ENCODE results near the gene MICAL2. TPM values are rescaled to one million over a fixed set of nuclear protein-coding genes. Genes with fewer than 3 reads are reported as not detected.
A peak's percentile ranks its signal among the peaks of the same experiment; 100 is the strongest.

Gene MICAL2
- total and polyA plus RNA-seq, 10 of the 15 experiments (the other 5 are each of a cell fraction or from before 2014, with no cell fraction given): 0.90 to 5.6 (median 2.4) TPM

DNA sequence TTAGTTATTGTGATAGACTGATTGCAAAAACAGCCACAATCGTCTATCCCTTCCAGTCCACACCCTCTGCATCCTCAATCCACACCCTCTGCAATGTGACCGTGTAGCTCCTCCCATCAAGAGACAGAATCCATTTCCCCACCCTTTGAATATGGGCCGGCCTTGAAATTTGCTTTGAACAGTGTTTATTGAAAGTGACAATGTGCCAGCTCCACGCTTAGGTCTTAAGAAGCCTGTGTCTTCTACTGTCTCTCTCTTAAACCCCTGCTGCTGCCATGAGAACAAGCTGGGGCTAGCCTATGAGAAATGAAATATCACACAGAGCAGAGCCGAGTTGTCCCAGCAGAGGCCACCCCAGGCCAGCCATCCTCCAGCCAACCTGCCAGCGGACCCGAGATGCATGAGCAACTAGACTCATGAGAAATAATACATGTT lies 22.3 kb upstream of the MICAL2 start:
- ChIA-PET CTCF (interaction anchor here (1.0 to 1.5 kb wide), 5 partner anchors 33 to 194 kb away, joined by 3 to 6 read pairs (median 4); no protein-coding TSS in a partner anchor), RAD21 (ENCODE audit: unreplicated experiment) (interaction anchor here (1.2 kb wide), 1 partner anchor 193 kb away, joined by 3 read pairs; no protein-coding TSS in a partner anchor), POLR2A (no interaction called here), SMC1A (ENCODE audit: uncharacterized antibody, unreplicated experiment) (interaction anchor here (1.0 to 1.7 kb wide), 6 partner anchors 101 to 194 kb away, joined by 3 to 5 read pairs (median 4); no protein-coding TSS in a partner anchor)
- in situ Hi-C loops (cut with MboI): no loop called here
- Histone ChIP-seq H3K4me3 (no peak overlapping the region), H3K79me2 (ENCODE audit: control insufficient read depth, insufficient read depth, low read length) (no peaks in the 10 kb centered on the region), H3K36me3 (ENCODE audit: control insufficient read depth in 2 of 2, insufficient read depth in 2 of 2, low read length in 1 of 2) (no peaks in the 10 kb centered on the region), H4K20me1 (ENCODE audit: control insufficient read depth, insufficient read depth) (no peaks in the 10 kb centered on the region), H3K9me3 (replicated peaks; ENCODE audit: control insufficient read depth, insufficient read depth, low read length) (no peaks in the 10 kb centered on the region), H3K4me2 (ENCODE audit: control insufficient read depth, insufficient read depth) (no peak overlapping the region), H3K27me3 (replicated peaks in 1 of 2; ENCODE audit: control insufficient read depth in 2 of 2, insufficient read depth in 2 of 2, low read length in 1 of 2) (no peaks in the 10 kb centered on the region), H3K4me1 (ENCODE audit: control insufficient read depth, insufficient read depth, low read length) (no peaks in the 10 kb centered on the region), H2AFZ (ENCODE audit: control insufficient read depth, low read depth, low read length) (no peak overlapping the region), H3K9ac (ENCODE audit: control insufficient read depth, insufficient read depth, low read length) (no peak overlapping the region), H3K27ac (ENCODE audit: control insufficient read depth, insufficient read depth) (no peak overlapping the region)
- FAIRE-seq: no peak
- intact Hi-C loops (cut with micrococcal nuclease; ENCODE audit: unreplicated experiment): no loop called here
- peak; percentile 38; the same call in 2 of the 3 replicates for ATAC-seq
- WGBS (ENCODE audit: insufficient coverage, insufficient replicate concordance, low lambda C conversion rate, missing lambda C conversion rate): 26% methylated on average over 7 of the region's 7 CpGs
- no TSS peak for BruUV-seq (replicated peaks)
- TF ChIP-seq, protein P1, sequence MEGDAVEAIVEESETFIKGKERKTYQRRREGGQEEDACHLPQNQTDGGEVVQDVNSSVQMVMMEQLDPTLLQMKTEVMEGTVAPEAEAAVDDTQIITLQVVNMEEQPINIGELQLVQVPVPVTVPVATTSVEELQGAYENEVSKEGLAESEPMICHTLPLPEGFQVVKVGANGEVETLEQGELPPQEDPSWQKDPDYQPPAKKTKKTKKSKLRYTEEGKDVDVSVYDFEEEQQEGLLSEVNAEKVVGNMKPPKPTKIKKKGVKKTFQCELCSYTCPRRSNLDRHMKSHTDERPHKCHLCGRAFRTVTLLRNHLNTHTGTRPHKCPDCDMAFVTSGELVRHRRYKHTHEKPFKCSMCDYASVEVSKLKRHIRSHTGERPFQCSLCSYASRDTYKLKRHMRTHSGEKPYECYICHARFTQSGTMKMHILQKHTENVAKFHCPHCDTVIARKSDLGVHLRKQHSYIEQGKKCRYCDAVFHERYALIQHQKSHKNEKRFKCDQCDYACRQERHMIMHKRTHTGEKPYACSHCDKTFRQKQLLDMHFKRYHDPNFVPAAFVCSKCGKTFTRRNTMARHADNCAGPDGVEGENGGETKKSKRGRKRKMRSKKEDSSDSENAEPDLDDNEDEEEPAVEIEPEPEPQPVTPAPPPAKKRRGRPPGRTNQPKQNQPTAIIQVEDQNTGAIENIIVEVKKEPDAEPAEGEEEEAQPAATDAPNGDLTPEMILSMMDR (IDR thresholded peaks at IDR 0.05 in 2 of 3, conservative IDR thresholded peaks at IDR 0.05 in 1 of 3; ENCODE audit: control insufficient read depth in 2 of 3, extremely low read depth in 1 of 3, insufficient read depth in 1 of 3, low read depth in 3 of 3, low read length in 3 of 3): peak in 1 of 3 experiments; percentile 5; a peak in 1 of 6 replicates
- no peak for TF ChIP-seq SIX5 (IDR thresholded peaks at IDR 0.05; ENCODE audit: low read depth, low read length, severe bottlenecking)
- no peak for DNase-seq (ENCODE audit: low read depth, low spot score)

DNA sequence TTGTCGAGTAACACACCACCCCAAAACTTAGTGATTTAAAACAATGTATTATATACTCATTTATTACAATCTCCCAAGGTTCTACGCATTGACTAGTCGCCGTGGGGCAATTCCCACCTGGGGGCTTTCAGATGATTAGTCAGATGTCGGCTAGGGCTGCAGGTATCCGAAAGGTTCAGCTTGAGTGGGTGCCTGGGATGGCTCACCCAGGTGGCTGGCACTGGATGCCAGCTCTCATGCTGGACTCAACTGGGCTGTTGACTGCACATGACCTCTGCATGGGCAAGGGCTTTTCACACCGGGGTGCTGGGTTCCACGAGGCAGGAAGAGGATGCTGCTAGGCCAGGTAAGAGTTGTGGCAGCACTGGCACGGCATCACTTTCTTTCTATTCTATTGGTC lies 21.9 kb upstream of the MICAL2 start:
- in situ Hi-C loops (cut with MboI) (no loop called here), intact Hi-C loops (cut with micrococcal nuclease; ENCODE audit: unreplicated experiment) (no loop called here)
- ChIA-PET RAD21 (ENCODE audit: unreplicated experiment) (no interaction called here), POLR2A (no interaction called here), SMC1A (ENCODE audit: uncharacterized antibody, unreplicated experiment) (interaction anchor here (1.4 to 1.7 kb wide), 2 partner anchors 148 to 193 kb away, joined by 4 to 5 read pairs; no protein-coding TSS in a partner anchor), CTCF (interaction anchor here (1.1 to 1.5 kb wide), 2 partner anchors 148 to 193 kb away, joined by 4 to 6 read pairs; no protein-coding TSS in a partner anchor)
- Histone ChIP-seq H3K36me3 (ENCODE audit: control insufficient read depth in 2 of 2, insufficient read depth in 2 of 2, low read length in 1 of 2) (no peaks in the 10 kb centered on the region), H2AFZ (ENCODE audit: control insufficient read depth, low read depth, low read length) (no peak overlapping the region), H3K4me1 (ENCODE audit: control insufficient read depth, insufficient read depth, low read length) (no peaks in the 10 kb centered on the region), H3K27ac (ENCODE audit: control insufficient read depth, insufficient read depth) (no peak overlapping the region), H3K4me2 (ENCODE audit: control insufficient read depth, insufficient read depth) (no peak overlapping the region), H3K79me2 (ENCODE audit: control insufficient read depth, insufficient read depth, low read length) (no peaks in the 10 kb centered on the region), H4K20me1 (ENCODE audit: control insufficient read depth, insufficient read depth) (no peaks in the 10 kb centered on the region), H3K9ac (ENCODE audit: control insufficient read depth, insufficient read depth, low read length) (no peak overlapping the region), H3K27me3 (replicated peaks in 1 of 2; ENCODE audit: control insufficient read depth in 2 of 2, insufficient read depth in 2 of 2, low read length in 1 of 2) (no peaks in the 10 kb centered on the region), H3K4me3 (no peak overlapping the region), H3K9me3 (replicated peaks; ENCODE audit: control insufficient read depth, insufficient read depth, low read length) (no peaks in the 10 kb centered on the region)
- ATAC-seq (no peak), DNase-seq (ENCODE audit: low read depth, low spot score) (no peak), FAIRE-seq (no peak)
- BruUV-seq (replicated peaks): no TSS peak
- no peak for TF ChIP-seq RFX5 (IDR thresholded peaks at IDR 0.05; ENCODE audit: low read depth, low read length)
- TF ChIP-seq, protein P2, sequence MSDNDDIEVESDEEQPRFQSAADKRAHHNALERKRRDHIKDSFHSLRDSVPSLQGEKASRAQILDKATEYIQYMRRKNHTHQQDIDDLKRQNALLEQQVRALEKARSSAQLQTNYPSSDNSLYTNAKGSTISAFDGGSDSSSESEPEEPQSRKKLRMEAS (IDR thresholded peaks at IDR 0.05; ENCODE audit: low read depth, low read length): no peak
- no peak for TF ChIP-seq CHD1 (IDR thresholded peaks at IDR 0.05; ENCODE audit: low read depth, low read length)
- TF ChIP-seq ZNF274 (IDR thresholded peaks at IDR 0.05; ENCODE audit: insufficient read depth, insufficient read length): no peak
- TF ChIP-seq RAD51 (IDR thresholded peaks at IDR 0.05): no peak
- TF ChIP-seq, protein P3, sequence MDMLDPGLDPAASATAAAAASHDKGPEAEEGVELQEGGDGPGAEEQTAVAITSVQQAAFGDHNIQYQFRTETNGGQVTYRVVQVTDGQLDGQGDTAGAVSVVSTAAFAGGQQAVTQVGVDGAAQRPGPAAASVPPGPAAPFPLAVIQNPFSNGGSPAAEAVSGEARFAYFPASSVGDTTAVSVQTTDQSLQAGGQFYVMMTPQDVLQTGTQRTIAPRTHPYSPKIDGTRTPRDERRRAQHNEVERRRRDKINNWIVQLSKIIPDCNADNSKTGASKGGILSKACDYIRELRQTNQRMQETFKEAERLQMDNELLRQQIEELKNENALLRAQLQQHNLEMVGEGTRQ (IDR thresholded peaks at IDR 0.05; ENCODE audit: borderline replicate concordance, low read depth, low read length): no peak
- WGBS (ENCODE audit: insufficient coverage, insufficient replicate concordance, low lambda C conversion rate, missing lambda C conversion rate): 52% methylated on average over 9 of the region's 9 CpGs
